ENCODE data around the gene DHX8. TPM values are rescaled to one million over a fixed set of nuclear protein-coding genes. Genes with fewer than 3 reads are reported as not detected.

The DHX8 gene
- total and polyA plus RNA-seq, 2 of the 8 experiments (the other 6 are each of a cell fraction or from before 2014, with no cell fraction given): 30.5 to 59.4 TPM

GRCh38 chr17:43572368-43572980, 88.7 kb downstream of the DHX8 start (continued):
- TF ChIP-seq, protein P1, sequence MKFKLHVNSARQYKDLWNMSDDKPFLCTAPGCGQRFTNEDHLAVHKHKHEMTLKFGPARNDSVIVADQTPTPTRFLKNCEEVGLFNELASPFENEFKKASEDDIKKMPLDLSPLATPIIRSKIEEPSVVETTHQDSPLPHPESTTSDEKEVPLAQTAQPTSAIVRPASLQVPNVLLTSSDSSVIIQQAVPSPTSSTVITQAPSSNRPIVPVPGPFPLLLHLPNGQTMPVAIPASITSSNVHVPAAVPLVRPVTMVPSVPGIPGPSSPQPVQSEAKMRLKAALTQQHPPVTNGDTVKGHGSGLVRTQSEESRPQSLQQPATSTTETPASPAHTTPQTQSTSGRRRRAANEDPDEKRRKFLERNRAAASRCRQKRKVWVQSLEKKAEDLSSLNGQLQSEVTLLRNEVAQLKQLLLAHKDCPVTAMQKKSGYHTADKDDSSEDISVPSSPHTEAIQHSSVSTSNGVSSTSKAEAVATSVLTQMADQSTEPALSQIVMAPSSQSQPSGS (IDR thresholded peaks at IDR 0.05; ENCODE audit: low read length): no peak
- no peak for TF ChIP-seq CEBPB (IDR thresholded peaks at IDR 0.05; ENCODE audit: low read depth, low read length)
- TF ChIP-seq RFX5 (IDR thresholded peaks at IDR 0.05; ENCODE audit: borderline replicate concordance, low read depth, low read length): no peak

Measured in H1 (cell line).